GM18505 (cell line): ENCODE results near the gene CDO1.
"Not testable (repeated sequence)": the region's sequence is repeated elsewhere in the genome, so short reads cannot be mapped to it uniquely, and the experiment has no call there.

ENCODE experiments used
- ATAC-seq: cut with Tn5 transposase; IDR thresholded peaks from one replicate; pipeline ENCODE4 v1.9.1; 2021; ENCODE audit not compliant: unreplicated experiment
- POLR2A ChIP-seq: IDR thresholded peaks from 4 replicates; pipeline ENCODE4 v1.6.1; 2011; ENCODE audit warnings: borderline replicate concordance; ENCODE audit not compliant: insufficient read depth, insufficient read length; ENCODE audit errors: extremely low read depth

CDO1 gene

GRCh38 chr5:115842952-115843351 is 26.5 kb upstream of the CDO1 start:
- no peak for TF ChIP-seq POLR2A
- no peak for ATAC-seq

- no peak for TF ChIP-seq POLR2A
- peak; percentile 36 for ATAC-seq
These were observed 25.9 kb upstream of the CDO1 start for GRCh38 chr5:115842089-115842935.

- TF ChIP-seq POLR2A, result peak; percentile 95
- ATAC-seq, result peak; percentile 82
These were observed 25.1 kb upstream of the CDO1 start, which contains the start of the genes AP3S1 and ATG12 for GRCh38 chr5:115841382-115842088. Gene AP3S1 (plus strand): TSS chr5:115841935. CDS start chr5:115842038, 103 bp downstream. Gene ATG12 (minus strand): TSS chr5:115841565. CDS start chr5:115841552, 13 bp downstream.

GRCh38 chr5:115840873-115841272 is 24.4 kb upstream of the CDO1 start:
- no peak for ATAC-seq
- TF ChIP-seq POLR2A, result no peak

GRCh38 chr5:115838885-115839518 is 22.5 kb upstream of the CDO1 start:
- no peak for TF ChIP-seq POLR2A
- ATAC-seq, result no peak

GRCh38 chr5:115835481-115835880 is 19.0 kb upstream of the CDO1 start:
- ATAC-seq, result no peak
- TF ChIP-seq POLR2A, result no peak

GRCh38 chr5:115831163-115831768 is 14.8 kb upstream of the CDO1 start:
- TF ChIP-seq POLR2A, result no peak
- ATAC-seq, result peak; percentile 68

- no peak for TF ChIP-seq POLR2A
- ATAC-seq, result no peak
These were observed 13.5 kb upstream of the CDO1 start for GRCh38 chr5:115829913-115830312.

GRCh38 chr5:115825948-115826347 is 9.5 kb upstream of the CDO1 start:
- TF ChIP-seq POLR2A, result no peak
- ATAC-seq, result no peak

GRCh38 chr5:115824983-115825382 is 8.5 kb upstream of the CDO1 start:
- ATAC-seq, result not testable (repeated sequence)

GRCh38 chr5:115820846-115821245 is 4.4 kb upstream of the CDO1 start:
- no peak for ATAC-seq
- no peak for TF ChIP-seq POLR2A

GRCh38 chr5:115818821-115819220 is 2.4 kb upstream of the CDO1 start:
- TF ChIP-seq POLR2A, result no peak
- ATAC-seq, result no peak

GRCh38 chr5:115817386-115817785 is 927 bp upstream of the CDO1 start:
- no peak for ATAC-seq

GRCh38 chr5:115815693-115816225 is 700 bp downstream of the CDO1 start:
- TF ChIP-seq POLR2A, result no peak
- ATAC-seq, result peak; percentile 22

More at GRCh38 chr5:115817386-115817785, 927 bp upstream of the CDO1 start:
- TF ChIP-seq POLR2A, result no peak
